ENCODE data around the gene OGFR.

Gene OGFR

DNA sequence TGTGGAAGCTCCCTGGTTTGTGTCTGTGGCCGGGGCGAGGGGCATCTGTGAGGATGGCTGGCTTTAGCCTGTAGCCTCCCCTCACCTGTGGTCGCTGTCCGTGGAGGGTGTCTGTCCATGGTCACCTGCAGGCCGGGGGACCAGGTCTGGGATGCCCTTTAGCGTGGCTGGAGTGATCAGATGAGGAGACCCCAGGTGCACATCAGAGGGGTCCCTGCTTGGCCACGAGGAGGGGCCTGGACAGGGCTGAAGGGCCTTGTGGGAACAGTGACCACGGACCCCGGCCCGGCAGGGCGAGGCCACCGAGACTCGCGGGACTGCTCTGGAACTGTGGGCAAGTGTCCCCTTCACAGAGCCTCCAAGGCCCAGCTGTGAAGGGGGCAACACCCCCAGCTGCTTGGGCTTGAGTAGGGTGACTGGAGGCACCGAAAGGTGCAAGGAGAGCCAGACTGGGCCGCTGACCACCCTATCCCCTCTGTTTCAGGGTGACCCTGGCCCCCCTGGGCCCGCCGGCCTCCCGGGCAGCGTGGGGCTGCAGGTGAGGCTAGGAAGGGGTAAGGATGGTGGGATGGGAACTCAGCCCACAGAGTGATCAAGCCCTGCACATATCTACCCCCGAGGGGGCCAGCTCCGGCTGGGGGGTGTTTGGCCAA lies 20.8 kb downstream of the OGFR start:
- no peak for DNase-seq (ENCODE audit: extremely low spot score)
- POLR2A ChIA-PET = interaction anchor here (0.9 to 1.0 kb wide), 2 partner anchors 20 to 31 kb away, joined by 3 read pairs; no protein-coding TSS in a partner anchor
- CTCF ChIA-PET = interaction anchor here (0.6 kb wide), 1 partner anchor 95 kb away, joined by 5 read pairs; no protein-coding TSS in a partner anchor
- TF ChIP-seq ELF4 (IDR thresholded peaks at IDR 0.05) (no peak), ARNT (IDR thresholded peaks at IDR 0.05) (no peak), SP1 (IDR thresholded peaks at IDR 0.05) (no peak), ZNF384 (IDR thresholded peaks at IDR 0.05) (no peak), PKNOX1 (IDR thresholded peaks at IDR 0.05) (no peak), FOXM1 (IDR thresholded peaks at IDR 0.05; ENCODE audit: borderline replicate concordance) (no peak)

DNA sequence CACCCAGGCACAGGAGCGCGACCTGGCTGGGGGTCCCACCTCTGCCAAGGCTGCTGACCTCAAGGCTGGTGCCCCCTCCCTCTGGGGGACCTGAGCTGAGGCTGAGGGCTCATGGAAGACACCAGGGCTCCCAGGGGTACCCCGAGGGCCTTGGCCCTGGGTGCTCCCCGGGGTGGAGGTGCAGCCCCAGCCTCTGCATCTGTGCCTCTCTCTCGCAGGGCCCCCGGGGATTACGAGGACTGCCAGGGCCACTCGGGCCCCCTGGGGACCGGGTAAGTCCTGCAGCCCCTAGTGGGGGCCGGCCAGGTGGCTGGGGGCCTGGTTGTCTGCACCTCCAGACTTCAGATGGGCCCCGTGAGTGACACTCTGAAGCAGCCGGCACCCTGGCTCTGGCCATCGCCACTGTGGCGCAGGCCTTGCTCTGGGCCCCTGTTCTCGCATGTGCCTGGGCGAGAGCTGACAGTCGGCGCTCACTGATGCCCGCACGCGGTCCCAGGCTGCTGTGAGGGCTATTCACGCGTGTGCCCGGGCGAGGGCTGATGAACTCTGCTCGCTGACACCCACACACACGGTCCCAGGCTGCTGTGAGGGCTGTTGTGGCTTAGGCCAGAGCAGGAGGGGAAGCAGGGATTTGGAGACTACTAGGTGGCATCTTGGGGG lies 21.5 kb downstream of the OGFR start:
- no peak for TF ChIP-seq ZNF384 (IDR thresholded peaks at IDR 0.05)
- no peak for TF ChIP-seq SUZ12 (IDR thresholded peaks at IDR 0.05)
- TF ChIP-seq FOXM1 (IDR thresholded peaks at IDR 0.05; ENCODE audit: borderline replicate concordance) = no peak
- no peak for TF ChIP-seq PKNOX1 (IDR thresholded peaks at IDR 0.05)
- TF ChIP-seq FOXK2 (IDR thresholded peaks at IDR 0.05) = no peak
- no peak for TF ChIP-seq NFRKB (IDR thresholded peaks at IDR 0.05)
- no peak for TF ChIP-seq L3MBTL2 (conservative IDR thresholded peaks at IDR 0.05)
- TF ChIP-seq BHLHE40 (IDR thresholded peaks at IDR 0.05; ENCODE audit: borderline replicate concordance) = no peak
- TF ChIP-seq TARDBP (IDR thresholded peaks at IDR 0.05) = no peak
- no peak for TF ChIP-seq SP1 (IDR thresholded peaks at IDR 0.05)
- no peak for TF ChIP-seq LEF1 (IDR thresholded peaks at IDR 0.05; ENCODE audit: borderline replicate concordance)
- TF ChIP-seq ELF4 (IDR thresholded peaks at IDR 0.05) = no peak
- no peak for TF ChIP-seq CTBP1 (IDR thresholded peaks at IDR 0.05; ENCODE audit: borderline replicate concordance)
- TF ChIP-seq FOXA1 (IDR thresholded peaks at IDR 0.05) = no peak
- TF ChIP-seq ARNT (IDR thresholded peaks at IDR 0.05) = no peak
- no peak for TF ChIP-seq HDGF (IDR thresholded peaks at IDR 0.05; ENCODE audit: borderline replicate concordance)

GRCh38 chr20:62826646-62827310 lies 22.1 kb downstream of the OGFR start:
- ChIA-PET POLR2A (no interaction called here), CTCF (no interaction called here)
- TF ChIP-seq LEF1 (IDR thresholded peaks at IDR 0.05; ENCODE audit: borderline replicate concordance) (no peak), CTBP1 (IDR thresholded peaks at IDR 0.05; ENCODE audit: borderline replicate concordance) (no peak), FOXK2 (IDR thresholded peaks at IDR 0.05) (no peak)
- DNase-seq (ENCODE audit: extremely low spot score) = no peak

More for the DNA sequence above, 21.5 kb downstream of the OGFR start:
- ChIA-PET POLR2A (no interaction called here), CTCF (no interaction called here)
- DNase-seq (ENCODE audit: extremely low spot score) = no peak

GRCh38 chr20:62827311-62828038 lies 22.8 kb downstream of the OGFR start:
- no peak for TF ChIP-seq ARNT (IDR thresholded peaks at IDR 0.05)
- TF ChIP-seq NFRKB (IDR thresholded peaks at IDR 0.05) = no peak
- TF ChIP-seq L3MBTL2 (conservative IDR thresholded peaks at IDR 0.05) = no peak
- TF ChIP-seq SP1 (IDR thresholded peaks at IDR 0.05) = no peak
- TF ChIP-seq BHLHE40 (IDR thresholded peaks at IDR 0.05; ENCODE audit: borderline replicate concordance) = no peak
- no peak for TF ChIP-seq HDGF (IDR thresholded peaks at IDR 0.05; ENCODE audit: borderline replicate concordance)
- TF ChIP-seq SUZ12 (IDR thresholded peaks at IDR 0.05) = no peak
- no peak for TF ChIP-seq TARDBP (IDR thresholded peaks at IDR 0.05)
- no peak for TF ChIP-seq ZNF384 (IDR thresholded peaks at IDR 0.05)
- no peak for TF ChIP-seq FOXA1 (IDR thresholded peaks at IDR 0.05)
- no peak for TF ChIP-seq FOXM1 (IDR thresholded peaks at IDR 0.05; ENCODE audit: borderline replicate concordance)
- no peak for TF ChIP-seq LEF1 (IDR thresholded peaks at IDR 0.05; ENCODE audit: borderline replicate concordance)
- TF ChIP-seq ELF4 (IDR thresholded peaks at IDR 0.05) = no peak
- TF ChIP-seq PKNOX1 (IDR thresholded peaks at IDR 0.05) = no peak
- no peak for TF ChIP-seq CTBP1 (IDR thresholded peaks at IDR 0.05; ENCODE audit: borderline replicate concordance)
- no peak for TF ChIP-seq FOXK2 (IDR thresholded peaks at IDR 0.05)
- CTCF ChIA-PET = no interaction called here
- POLR2A ChIA-PET = no interaction called here
- DNase-seq (ENCODE audit: extremely low spot score) = no peak

GRCh38 chr20:62828051-62828450 lies 23.4 kb downstream of the OGFR start:
- ChIA-PET POLR2A (no interaction called here), CTCF (no interaction called here)
- no peak for DNase-seq (ENCODE audit: extremely low spot score)
- no peak for TF ChIP-seq LEF1 (IDR thresholded peaks at IDR 0.05; ENCODE audit: borderline replicate concordance)
- no peak for TF ChIP-seq FOXA1 (IDR thresholded peaks at IDR 0.05)
- no peak for TF ChIP-seq CTBP1 (IDR thresholded peaks at IDR 0.05; ENCODE audit: borderline replicate concordance)
- TF ChIP-seq ZNF384 (IDR thresholded peaks at IDR 0.05) = no peak
- TF ChIP-seq L3MBTL2 (conservative IDR thresholded peaks at IDR 0.05) = no peak

All from HEK293T (cell line).